Karpas-422 (cell line): ENCODE results near the gene MUC5B. TPM values are rescaled to one million over a fixed set of nuclear protein-coding genes. Genes with fewer than 3 reads are reported as not detected.

Experiments
- DNase-seq: peaks from one replicate; pipeline ENCODE4 v3.0.0-alpha.2; 2015
- H2AFZ ChIP-seq: fragments of 200-600 bp; sonication (generic); 2 replicates; pipeline ENCODE4 v1.6.1; 2014; ENCODE audit warnings: antibody characterized with exemption, low read length, mixed read lengths
- H3K27ac ChIP-seq: fragments of 200-600 bp; sonication (generic); 2 replicates; pipeline ENCODE4 v1.5.1; 2014; ENCODE audit warnings: mild to moderate bottlenecking, low read length, moderate library complexity
- H3K27me3 ChIP-seq: fragments of 200-600 bp; sonication (generic); 2 replicates; pipeline ENCODE4 v1.6.1; 2014; ENCODE audit warnings: low read length, mixed read lengths
- H3K36me3 ChIP-seq: fragments of 200-600 bp; sonication (generic); 2 replicates; pipeline ENCODE4 v1.6.1; 2014; ENCODE audit warnings: low read length, mixed read lengths; ENCODE audit not compliant: insufficient read depth
- H3K4me1 ChIP-seq: fragments of 200-600 bp; sonication (generic); 2 replicates; pipeline ENCODE4 v1.6.1; 2014; ENCODE audit warnings: mild to moderate bottlenecking, low read length, mixed read lengths
- H3K4me2 ChIP-seq: fragments of 200-600 bp; sonication (generic); 2 replicates; pipeline ENCODE4 v1.6.1; 2014; ENCODE audit warnings: low read length, low read depth, mild to moderate bottlenecking; ENCODE audit not compliant: poor library complexity, severe bottlenecking
- H3K4me3 ChIP-seq: fragments of 200-600 bp; sonication (generic); 2 replicates; pipeline ENCODE4 v1.5.1; 2014; ENCODE audit warnings: mild to moderate bottlenecking, antibody characterized with exemption, low read length, mixed read lengths
- H3K79me2 ChIP-seq: fragments of 200-600 bp; sonication (generic); 2 replicates; pipeline ENCODE4 v1.6.1; 2014; ENCODE audit warnings: mild to moderate bottlenecking, low read length, mixed read lengths
- H3K9ac ChIP-seq: fragments of 200-600 bp; sonication (generic); 2 replicates; pipeline ENCODE4 v1.6.0; 2014; ENCODE audit warnings: low read length
- H3K9me2 ChIP-seq: fragments of 200-600 bp; sonication (generic), shearing (Covaris generic); replicated peaks from 2 replicates; pipeline ENCODE4 v1.6.0; 2014; ENCODE audit warnings: mild to moderate bottlenecking, low read length, moderate library complexity; ENCODE audit not compliant: insufficient read depth
- H3K9me3 ChIP-seq: fragments of 300-700, 200-600 bp; sonication (generic); 2 replicates; pipeline ENCODE4 v1.6.1; 2014; ENCODE audit warnings: low read length, mixed read lengths
- H4K20me1 ChIP-seq: fragments of 200-600 bp; sonication (generic); 2 replicates; pipeline ENCODE4 v1.6.1; 2014; ENCODE audit warnings: mild to moderate bottlenecking, antibody characterized with exemption, low read length, low read depth; ENCODE audit not compliant: insufficient read depth
- total RNA-seq: library from RNA; depleted of rRNA; stranded (reverse); fragments of >200 nt; shearing (Covaris generic); gene quantifications from 2 replicates; pipeline ENCODE4 v1.2.3, GENCODE V29; 2014; ENCODE audit warnings: low replicate concordance

The MUC5B gene
- total RNA-seq, 1 experiment from 2014 or later = 0.04 TPM

DNA sequence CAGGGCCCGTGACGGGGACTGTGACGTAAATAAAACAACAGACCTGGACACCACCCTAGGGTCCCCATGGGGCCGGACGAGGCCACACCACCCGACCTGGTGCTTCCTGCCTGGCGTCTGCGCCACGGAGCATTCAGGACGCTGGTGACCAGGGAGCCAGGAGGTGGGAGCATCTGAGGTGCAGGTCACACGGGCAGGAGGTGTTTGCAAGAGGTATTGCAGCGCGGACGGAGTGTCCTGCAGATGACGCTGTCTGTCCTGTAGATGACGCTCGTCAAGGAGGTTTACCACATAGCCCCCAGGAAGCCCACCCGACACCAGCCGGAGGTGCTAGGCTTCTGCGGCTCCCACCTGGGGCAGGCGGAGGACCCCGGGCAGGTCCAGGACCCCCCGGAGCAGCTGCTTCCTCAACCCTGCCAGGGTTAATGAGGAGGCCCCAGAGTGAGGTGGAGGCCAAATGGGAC lies 986 bp upstream of the MUC5B start:
- no peak overlapping the region for H3K27ac ChIP-seq
- H3K4me2 ChIP-seq = no peak overlapping the region
- no peak overlapping the region for H3K9ac ChIP-seq
- no peaks in the 10 kb centered on the region for H3K9me3 ChIP-seq
- H3K36me3 ChIP-seq = no peaks in the 10 kb centered on the region
- no peaks in the 10 kb centered on the region for H3K4me1 ChIP-seq
- no peaks in the 10 kb centered on the region for H4K20me1 ChIP-seq
- H3K4me3 ChIP-seq = no peak overlapping the region
- H3K27me3 ChIP-seq = no peaks in the 10 kb centered on the region
- no peak overlapping the region for H2AFZ ChIP-seq
- H3K79me2 ChIP-seq = no peaks in the 10 kb centered on the region
- no peak for DNase-seq
- no peaks in the 10 kb centered on the region for H3K9me2 ChIP-seq

DNA sequence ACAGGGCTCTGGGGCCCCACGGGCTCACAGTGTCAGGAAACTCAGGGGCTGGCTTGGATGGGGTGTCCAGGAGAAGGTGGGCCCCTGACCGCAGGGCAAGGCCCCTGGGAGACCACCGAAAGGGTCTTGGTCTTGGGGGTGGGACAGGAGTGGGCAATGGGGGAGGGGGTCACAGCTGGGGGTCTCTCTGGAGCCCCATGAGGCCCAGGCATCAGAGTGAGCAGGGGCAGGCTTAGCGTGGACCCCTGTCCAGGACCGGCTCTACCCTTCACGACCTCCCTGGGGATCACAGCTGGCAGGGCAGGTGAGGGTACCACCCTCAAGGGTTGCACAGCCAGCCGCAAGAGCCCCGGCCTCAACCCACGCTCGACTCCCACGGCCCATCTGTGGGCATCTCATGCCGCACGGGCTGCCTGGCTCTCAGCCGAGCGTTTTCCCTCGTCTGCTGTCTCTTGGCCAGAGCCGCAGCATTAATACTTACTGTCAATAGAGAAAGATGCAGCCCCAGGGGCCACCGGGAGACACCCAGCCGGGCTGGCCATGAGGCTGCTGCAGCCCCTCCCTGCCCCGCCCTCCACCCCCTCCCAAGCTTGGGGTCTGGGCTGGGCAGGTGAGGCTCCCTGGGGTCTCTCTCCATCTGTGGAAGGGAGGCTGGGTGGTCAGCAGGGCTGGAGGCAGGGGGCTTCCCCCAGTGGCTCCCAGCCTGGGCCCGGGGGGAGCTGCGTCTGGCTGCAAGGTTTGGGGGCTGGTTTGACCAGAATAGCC lies 662 bp downstream of the MUC5B start:
- Histone ChIP-seq H2AFZ (no peak overlapping the region), H3K27ac (no peak overlapping the region), H4K20me1 (no peaks in the 10 kb centered on the region), H3K9me2 (no peaks in the 10 kb centered on the region), H3K9ac (no peak overlapping the region), H3K4me2 (no peak overlapping the region), H3K4me1 (no peaks in the 10 kb centered on the region), H3K79me2 (no peaks in the 10 kb centered on the region), H3K36me3 (no peaks in the 10 kb centered on the region), H3K27me3 (no peaks in the 10 kb centered on the region), H3K9me3 (no peaks in the 10 kb centered on the region), H3K4me3 (no peak overlapping the region)
- DNase-seq = no peak

DNA sequence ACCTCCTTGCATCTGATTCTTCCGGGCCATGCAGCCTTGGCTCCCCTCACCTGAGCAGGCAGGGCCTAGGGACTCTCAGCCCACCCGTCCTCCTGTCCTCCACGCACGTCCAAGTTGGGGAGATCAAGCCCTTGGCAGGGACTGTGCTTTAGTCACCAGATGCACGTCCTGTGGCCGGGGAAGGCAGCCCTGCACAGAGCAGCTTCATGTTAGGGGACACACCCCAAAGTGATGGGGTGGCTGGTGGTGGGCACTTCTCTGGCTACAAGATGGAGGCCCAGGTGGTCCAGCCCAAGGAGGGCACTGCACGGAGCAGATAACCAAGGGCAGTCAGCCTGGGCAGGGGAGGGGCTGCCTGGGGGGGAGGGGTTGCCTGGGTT lies 1.2 kb downstream of the MUC5B start:
- H3K4me3 ChIP-seq = no peak overlapping the region
- no peak for DNase-seq
- H3K27me3 ChIP-seq = no peaks in the 10 kb centered on the region
- no peak overlapping the region for H3K9ac ChIP-seq
- no peaks in the 10 kb centered on the region for H3K4me1 ChIP-seq
- no peaks in the 10 kb centered on the region for H3K9me3 ChIP-seq
- no peak overlapping the region for H2AFZ ChIP-seq
- no peak overlapping the region for H3K27ac ChIP-seq
- H3K4me2 ChIP-seq = no peak overlapping the region
- no peaks in the 10 kb centered on the region for H3K79me2 ChIP-seq
- no peaks in the 10 kb centered on the region for H4K20me1 ChIP-seq
- H3K9me2 ChIP-seq = no peaks in the 10 kb centered on the region
- no peaks in the 10 kb centered on the region for H3K36me3 ChIP-seq

DNA sequence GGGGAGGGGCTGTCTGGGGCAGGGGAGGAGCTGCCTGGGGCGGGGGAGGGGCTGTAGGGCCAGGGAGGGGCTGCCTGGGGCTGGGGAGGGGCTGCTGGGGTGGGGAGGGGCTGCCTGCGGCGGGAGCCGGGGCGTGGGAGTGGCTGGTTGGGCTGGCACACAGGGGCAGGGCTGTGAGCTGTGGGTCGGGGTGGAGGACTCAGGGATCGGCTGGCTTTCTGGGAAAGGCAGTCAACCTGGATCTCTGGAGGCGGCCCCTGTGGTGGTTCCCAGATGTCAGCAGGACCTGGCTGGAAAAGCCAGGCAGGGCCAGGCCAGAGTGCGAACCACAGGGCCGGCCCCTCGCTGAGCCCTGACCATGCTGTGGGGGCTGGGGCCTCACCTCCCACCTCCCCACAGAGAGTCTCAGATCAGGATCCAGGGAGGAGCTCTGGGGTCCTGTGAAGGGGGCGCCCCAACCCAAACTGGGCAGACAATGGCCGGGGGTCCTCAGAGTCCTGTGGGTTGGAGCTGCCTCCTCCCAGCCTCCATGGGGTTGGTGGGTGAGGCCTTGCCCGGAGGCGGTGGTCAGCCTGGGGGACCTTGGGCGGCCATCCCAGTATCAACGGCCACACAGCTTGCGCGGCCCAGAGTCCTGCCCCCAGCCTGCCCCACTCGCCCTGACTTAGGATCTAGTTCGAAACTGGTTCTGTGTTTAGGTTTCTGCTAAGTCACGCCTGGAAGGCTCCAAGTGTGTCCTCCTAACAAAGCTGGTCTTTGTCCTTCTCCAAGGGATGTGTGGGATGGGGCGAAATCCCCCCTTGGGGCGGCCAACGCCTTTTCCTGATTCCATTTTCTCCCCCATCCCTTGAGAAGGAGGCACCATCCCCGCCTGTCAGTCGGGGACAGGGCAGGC lies 1.9 kb downstream of the MUC5B start:
- H3K27me3 ChIP-seq = no peaks in the 10 kb centered on the region
- no peak overlapping the region for H3K4me3 ChIP-seq
- no peaks in the 10 kb centered on the region for H3K36me3 ChIP-seq
- H3K79me2 ChIP-seq = no peaks in the 10 kb centered on the region
- no peak overlapping the region for H3K27ac ChIP-seq
- H2AFZ ChIP-seq = no peak overlapping the region
- H4K20me1 ChIP-seq = no peaks in the 10 kb centered on the region
- H3K9me2 ChIP-seq = no peaks in the 10 kb centered on the region
- no peaks in the 10 kb centered on the region for H3K9me3 ChIP-seq
- no peak overlapping the region for H3K9ac ChIP-seq
- H3K4me1 ChIP-seq = no peaks in the 10 kb centered on the region
- H3K4me2 ChIP-seq = no peak overlapping the region
- DNase-seq = no peak

DNA sequence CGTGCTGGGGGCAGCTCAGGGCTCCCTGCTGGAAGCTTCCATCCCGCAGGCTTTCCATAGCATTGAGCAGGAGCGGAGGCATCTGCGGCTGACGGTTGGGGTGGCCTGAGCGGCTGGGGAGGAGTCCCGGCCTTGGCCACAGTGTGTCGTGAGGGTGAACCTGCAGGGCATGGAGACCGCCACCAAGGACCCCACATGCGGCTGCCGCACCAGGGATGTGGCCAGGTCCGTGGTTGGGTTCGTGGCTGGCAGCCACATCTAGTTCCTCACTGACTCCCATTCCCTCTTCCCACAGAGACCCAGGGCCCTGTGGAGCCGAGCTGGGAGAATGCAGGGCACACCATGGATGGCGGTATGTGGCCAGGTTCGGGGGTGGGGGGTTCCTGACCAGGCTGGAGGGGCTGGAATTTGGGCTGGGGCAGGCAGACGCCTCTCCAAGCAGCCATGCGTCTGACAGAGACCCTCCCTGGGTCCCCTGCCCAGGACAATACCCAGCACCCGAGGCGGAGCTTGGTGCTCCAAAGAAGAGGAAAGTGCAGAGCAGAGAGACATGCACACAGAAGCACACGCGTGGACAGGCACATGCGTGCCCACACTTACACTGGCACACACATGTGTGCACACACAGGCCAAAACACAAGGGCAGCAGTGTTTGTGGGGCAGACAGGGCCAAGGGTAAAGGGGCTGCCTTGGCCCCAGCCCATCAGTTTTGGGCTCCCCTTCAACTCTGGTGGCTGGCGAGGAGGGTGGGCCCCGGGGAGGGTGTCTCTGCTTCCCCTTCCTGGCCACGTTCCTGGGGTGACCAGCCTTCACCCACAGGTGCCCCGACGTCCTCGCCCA lies 2.7 kb downstream of the MUC5B start:
- Histone ChIP-seq H3K4me2 (no peak overlapping the region), H3K9ac (no peak overlapping the region), H3K4me1 (no peaks in the 10 kb centered on the region), H3K27ac (no peak overlapping the region), H3K79me2 (no peaks in the 10 kb centered on the region), H3K9me2 (no peaks in the 10 kb centered on the region), H3K4me3 (no peak overlapping the region), H3K9me3 (no peaks in the 10 kb centered on the region), H2AFZ (no peak overlapping the region), H3K36me3 (no peaks in the 10 kb centered on the region), H4K20me1 (no peaks in the 10 kb centered on the region), H3K27me3 (no peaks in the 10 kb centered on the region)
- DNase-seq = no peak

DNA sequence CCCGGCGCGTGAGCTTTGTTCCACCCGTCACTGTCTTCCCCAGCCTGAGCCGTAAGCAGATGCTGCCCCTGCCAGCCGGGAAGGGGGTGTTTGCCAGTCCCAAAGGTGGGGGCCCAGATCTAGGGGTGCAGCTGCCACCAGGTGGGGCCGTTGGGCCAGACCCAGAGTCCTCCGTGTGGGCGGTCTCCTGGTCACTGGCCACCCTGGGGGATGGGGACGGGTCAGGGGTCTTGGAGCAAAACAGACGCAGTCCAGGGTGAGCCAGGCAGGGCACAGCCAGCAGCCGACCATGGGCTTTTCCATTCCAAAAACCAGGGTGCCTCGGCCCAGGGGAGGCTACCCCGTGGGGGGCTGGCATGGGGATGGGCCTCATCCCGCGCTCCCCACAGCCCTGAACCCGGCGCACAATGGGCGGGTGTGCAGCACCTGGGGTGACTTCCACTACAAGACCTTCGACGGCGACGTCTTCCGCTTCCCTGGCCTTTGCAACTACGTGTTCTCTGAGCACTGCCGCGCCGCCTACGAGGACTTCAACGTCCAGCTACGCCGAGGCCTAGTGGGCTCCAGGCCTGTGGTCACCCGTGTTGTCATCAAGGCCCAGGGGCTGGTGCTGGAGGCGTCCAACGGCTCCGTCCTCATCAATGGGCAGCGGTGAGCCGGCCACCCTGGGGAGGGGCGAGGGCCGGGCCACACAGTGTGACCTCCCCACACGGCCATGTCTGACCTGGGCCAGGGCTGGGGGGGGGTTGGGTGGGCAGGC lies 3.5 kb downstream of the MUC5B start:
- no peak overlapping the region for H2AFZ ChIP-seq
- no peak overlapping the region for H3K9ac ChIP-seq
- no peaks in the 10 kb centered on the region for H3K36me3 ChIP-seq
- H3K4me3 ChIP-seq = no peak overlapping the region
- H3K27me3 ChIP-seq = no peaks in the 10 kb centered on the region
- H3K9me2 ChIP-seq = no peaks in the 10 kb centered on the region
- no peaks in the 10 kb centered on the region for H4K20me1 ChIP-seq
- no peaks in the 10 kb centered on the region for H3K4me1 ChIP-seq
- peak; percentile 47 for DNase-seq
- no peak overlapping the region for H3K4me2 ChIP-seq
- H3K79me2 ChIP-seq = no peaks in the 10 kb centered on the region
- no peak overlapping the region for H3K27ac ChIP-seq
- H3K9me3 ChIP-seq = no peaks in the 10 kb centered on the region

DNA sequence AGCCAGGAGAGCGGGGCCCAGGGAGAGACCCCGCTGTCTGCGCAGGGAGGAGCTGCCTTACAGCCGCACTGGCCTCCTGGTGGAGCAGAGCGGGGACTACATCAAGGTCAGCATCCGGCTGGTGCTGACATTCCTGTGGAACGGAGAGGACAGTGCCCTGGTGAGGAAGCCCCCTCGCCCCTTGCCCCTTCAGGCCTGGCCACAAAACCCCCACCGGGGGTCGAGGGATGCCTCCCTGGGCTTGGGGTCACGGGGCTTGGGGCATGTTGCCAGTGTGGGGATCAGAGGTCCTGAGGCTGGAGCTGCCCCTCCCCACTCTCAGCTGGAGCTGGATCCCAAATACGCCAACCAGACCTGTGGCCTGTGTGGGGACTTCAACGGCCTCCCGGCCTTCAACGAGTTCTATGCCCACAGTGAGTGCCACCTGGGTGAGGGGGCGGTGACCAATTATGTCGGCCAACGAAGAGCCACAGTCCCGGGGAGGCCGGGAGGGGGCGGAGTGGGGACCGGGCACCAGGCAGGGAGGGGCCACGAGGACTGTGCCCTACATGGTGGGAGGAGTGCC lies 4.2 kb downstream of the MUC5B start:
- no peaks in the 10 kb centered on the region for H3K36me3 ChIP-seq
- H3K27ac ChIP-seq = no peak overlapping the region
- H2AFZ ChIP-seq = no peak overlapping the region
- no peak overlapping the region for H3K4me3 ChIP-seq
- no peaks in the 10 kb centered on the region for H3K79me2 ChIP-seq
- H3K9me3 ChIP-seq = no peaks in the 10 kb centered on the region
- H3K9ac ChIP-seq = no peak overlapping the region
- no peaks in the 10 kb centered on the region for H3K4me1 ChIP-seq
- H3K9me2 ChIP-seq = no peaks in the 10 kb centered on the region
- H4K20me1 ChIP-seq = no peaks in the 10 kb centered on the region
- H3K27me3 ChIP-seq = no peaks in the 10 kb centered on the region
- no peak for DNase-seq
- H3K4me2 ChIP-seq = no peak overlapping the region
